Measurements from ENCODE around the gene METTL25B.
"Not testable (repeated sequence)": the region's sequence is repeated elsewhere in the genome, so short reads cannot be mapped to it uniquely, and the experiment has no call there.

METTL25B gene

DNA sequence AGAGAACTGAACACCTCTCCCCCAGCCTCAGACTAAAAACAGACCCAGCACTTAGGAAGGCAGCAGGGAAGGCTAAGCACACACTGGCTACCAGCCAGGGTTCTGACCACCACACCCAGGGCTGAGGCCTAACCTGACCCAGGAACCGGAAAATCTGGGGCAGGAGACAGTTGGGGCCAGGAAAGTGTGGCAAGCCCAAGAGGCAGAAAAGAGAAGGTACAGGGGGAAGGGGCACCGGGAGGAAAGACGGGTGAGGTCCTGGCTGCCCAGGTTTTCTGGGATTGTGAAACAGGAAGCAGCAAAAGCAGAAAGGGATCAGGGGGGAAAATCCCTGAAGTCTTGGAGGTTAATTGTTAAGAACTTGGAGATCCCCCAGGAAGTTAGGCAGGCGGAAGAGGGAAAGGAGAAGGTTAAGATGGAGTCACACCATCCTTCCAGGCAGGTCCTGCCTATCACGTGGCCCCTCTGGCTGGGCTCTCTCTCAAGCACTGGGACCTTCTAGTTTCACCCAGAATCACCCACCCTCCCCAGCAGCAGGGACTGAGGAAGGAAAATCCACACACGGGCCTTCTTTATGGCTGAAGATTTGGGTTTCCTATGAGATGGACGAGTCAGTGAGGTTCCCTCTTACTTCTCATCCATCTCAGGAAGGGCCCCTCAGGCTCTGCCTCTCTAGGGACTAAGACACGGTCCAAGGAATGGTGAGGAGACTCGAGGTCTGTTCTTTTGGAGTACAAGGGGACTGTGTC, 20.6 kb downstream of the METTL25B start:
- DNase-seq (ENCODE audit: low read depth): peak; percentile 80

DNA sequence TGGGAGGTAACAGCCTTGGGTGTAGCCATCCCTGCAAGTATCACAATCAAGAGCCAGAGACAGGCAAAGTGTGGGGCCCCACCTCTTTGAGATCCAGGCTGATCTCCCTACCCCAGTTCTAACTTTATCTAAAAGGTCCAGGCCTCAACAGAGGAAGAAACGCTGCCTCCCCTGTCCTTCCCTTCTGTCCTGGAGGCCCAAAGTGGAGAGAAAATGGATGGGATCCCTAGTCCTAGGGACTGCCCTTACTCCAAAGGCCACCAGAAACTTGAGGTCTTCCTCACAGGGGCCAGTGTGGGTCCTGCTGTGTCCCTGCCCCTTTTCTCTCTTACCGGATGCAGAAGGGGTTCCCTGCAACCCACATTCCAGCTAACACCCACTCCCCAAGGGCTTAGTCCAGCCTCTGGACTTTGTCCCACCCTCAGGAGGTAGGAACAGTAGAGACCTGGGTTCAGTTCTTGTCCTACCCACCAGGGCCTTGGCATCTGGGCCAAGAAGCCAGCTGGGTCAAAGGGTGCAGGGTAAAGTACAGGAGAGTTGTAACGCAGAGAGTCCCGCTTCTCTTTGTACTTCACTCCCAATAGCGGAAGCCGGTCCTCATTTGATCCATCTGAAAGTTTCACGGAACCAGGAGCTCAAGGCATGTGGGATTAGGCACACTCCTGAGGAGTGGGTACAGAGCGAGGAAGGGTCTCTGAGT, 21.3 kb downstream of the METTL25B start:
- peak; percentile 36 for DNase-seq (ENCODE audit: low read depth)

DNA sequence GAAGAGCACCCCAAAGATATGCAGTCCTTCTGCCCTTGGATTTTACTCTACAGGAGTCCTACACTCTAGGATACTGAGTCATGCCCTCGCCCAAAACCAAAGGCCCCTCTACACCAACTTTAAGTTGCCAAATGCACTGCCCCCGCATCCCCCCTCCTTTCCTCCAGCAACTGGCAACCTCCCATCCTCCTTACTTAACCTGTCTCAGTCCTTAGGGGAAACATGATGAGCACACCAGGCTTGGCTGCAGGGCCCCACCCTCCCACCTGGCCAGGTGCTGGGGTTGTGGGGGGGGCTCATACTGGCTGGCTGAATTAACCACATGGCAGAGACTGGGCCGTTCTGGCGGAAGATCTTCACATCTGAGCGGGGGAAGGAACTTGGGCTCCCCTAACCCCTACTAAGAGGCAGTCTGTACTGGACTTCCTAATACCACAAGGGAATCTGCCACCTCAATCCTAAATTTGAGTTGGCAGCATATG, 22.0 kb downstream of the METTL25B start:
- peak; percentile 61 for DNase-seq (ENCODE audit: low read depth)

DNA sequence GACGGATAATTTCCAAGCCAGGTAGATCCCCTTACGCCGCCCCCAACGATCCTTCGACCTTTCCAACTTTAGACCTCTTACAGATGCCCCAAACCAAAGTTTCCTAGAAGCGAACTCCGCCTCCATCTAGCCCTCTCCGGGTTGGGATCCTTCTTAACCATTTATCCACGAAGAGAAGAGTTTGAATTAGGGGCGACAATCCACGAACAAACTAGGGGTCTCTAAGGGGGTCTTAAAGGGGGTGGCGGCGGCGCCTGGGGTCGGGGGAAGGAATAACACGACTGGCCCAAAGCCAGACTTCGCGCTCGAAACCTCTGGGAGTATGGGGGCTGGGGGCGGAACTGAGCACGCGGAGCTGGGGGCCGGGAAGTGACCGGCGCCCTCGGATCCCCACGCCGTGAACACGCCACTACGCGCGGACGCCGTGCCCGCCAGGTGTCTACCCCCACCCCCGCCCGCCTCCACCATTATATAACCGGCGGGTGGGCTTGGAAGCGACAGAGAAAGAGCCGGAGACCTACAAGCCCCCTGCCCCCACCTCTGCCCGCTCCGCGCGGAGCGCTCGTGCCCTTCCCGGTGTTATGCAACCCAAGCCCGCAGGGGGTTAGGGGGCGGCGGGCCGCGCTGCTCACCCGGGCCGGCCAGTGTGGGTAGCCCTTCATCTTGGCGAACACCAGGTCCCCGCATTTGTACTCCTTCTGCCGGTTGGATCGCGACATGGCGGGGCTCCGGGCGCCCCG, 22.6 kb downstream of the METTL25B start:
- peak; percentile 60 for DNase-seq (ENCODE audit: low read depth)

DNA sequence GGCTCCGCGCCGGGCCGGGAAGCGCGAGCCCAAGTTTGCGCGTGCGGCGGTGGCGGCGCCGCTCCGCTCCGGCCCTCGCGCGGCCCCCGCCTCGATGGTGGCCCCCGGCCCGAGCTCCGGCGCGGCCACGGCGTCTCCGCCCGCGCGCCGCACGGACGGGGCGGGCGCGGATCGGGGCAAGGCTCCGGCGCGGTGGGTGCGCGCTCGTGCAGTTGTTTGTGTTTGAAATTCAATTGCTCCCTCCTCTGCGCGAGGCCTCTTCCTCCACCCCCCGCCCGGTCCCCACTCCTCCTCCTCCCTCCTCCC, 23.1 kb downstream of the METTL25B start, which contains the start of gene HDGF:
Gene HDGF, minus strand, starts transcription at position 225 of the 306 bp plus-strand sequence. CDS start 246 bp downstream, outside the sequence.
- no peak for DNase-seq (ENCODE audit: low read depth)

DNA sequence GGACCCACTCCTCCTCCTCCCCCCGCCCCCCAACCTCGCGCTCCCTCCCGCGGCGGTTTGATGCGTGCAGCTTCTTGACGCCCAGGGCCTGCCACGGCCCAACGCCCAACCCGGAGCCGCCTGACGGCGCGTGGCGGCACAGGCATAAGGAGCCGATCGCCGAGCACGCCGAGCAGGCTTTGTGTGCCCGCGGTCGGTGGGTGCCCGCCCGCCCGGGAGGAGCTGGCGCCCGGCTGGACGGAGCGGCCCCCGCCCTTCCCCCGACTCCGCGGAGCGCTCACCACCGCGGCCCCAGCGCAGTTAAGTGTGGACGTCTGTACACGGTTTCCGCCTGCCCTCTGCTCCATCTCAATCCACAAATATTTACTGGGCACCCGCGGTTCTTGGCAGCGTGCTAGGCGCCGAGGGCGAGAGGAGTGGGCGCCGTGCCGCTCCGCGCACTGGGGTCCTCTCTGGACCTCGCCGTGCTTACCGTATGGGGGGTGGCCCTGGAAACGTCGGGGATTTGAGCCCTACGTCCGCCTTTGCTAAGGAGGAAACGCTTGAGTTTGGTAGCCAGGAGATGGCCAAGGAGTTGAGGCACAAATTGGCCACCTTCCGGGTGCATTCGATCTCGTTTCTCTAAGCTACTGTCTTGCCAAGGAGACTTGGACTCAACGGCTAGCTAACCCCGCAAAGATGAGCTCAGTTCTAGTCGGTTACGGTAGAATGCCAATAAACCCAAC, 23.6 kb downstream of the METTL25B start:
- DNase-seq (ENCODE audit: low read depth): peak; percentile 96

DNA sequence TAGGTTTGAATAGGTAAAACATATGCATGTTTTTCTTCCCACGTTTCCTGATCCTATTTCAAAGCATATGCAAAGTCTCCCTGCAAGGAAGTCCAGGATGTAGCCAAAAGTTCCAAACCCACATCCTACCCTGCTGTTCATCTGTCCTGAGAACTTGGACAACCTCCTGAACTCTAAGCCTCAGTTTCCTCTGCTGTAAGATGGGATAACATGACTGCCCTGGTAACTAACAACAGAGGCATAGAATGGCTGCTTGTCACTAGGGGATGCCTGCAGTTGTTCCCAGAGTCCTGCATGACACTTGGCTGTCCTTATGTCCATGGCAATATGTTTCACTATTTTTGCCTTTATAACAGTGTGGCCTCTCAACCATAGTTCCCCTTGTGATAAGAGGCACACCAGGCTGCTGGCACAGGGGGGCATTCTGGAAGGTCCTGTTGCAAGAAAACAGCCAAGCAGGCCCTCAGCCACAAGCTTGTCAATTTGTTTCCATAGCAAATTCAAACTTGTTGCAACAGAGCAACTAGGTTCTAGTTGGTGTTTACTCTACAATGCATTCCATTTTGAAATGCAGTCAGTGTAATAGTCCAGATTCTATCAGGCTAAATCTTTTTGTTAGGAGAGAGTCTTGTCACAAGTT, 24.7 kb downstream of the METTL25B start:
- DNase-seq (ENCODE audit: low read depth): no peak

DNA sequence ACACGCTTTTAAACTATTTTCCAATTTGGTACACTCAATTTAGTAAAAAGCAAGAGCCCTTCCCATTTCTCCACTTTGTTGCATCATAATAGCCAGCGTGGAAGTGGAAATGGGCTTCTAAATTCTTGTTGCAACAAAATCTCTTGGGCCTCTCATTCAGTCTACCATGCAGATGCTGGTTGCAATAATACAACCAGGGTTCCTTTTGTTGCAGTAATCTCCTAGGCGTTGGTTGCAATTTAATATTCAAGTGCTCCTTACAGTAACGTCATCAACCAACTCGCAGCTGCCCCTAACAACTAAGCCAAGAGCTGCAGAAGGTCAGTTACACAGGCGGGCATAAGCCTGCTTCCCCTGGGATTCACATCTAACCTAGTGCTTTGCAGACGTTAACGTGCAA, 25.9 kb downstream of the METTL25B start:
- no peak for DNase-seq (ENCODE audit: low read depth)

DNA sequence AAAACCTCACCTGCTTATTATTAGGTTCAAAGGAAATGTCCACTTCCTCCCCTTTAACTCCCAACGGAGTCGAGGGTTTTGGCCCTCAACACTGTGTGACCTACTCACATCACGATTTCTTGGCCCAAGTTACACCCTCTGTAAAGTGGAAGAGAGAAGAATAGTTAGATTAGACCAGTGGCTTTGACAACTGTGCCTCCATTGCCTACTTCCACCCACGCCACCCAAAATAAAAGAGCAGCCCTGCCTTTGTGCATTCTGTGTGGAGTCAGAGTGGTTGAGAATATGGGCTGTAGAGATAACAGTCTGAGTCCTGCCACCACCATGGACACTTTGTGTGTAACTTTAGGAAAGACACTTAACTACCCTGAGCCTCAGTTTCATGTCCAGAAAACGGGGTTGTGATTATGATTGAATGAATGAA, 27.3 kb downstream of the METTL25B start:
- DNase-seq (ENCODE audit: low read depth): no peak

DNA sequence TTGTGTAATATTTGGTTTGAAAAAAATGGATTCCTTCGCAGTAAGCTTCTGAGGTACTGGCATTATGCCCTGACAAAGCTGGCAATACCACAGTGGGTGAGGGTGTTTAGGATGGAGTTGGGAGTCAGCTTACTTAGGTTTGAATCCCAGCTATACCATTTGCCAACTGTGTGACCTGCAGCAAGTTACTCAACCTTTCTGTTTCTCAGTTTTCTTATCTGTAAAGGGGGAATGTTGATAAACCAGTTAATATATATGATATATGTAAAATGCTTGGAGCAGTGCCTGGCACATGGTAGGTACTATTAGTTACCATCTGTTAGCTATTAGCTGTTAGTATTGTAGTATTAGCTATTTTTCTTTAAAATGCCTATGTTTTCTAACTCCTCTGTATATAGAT, 28.1 kb downstream of the METTL25B start:
- no peak for DNase-seq (ENCODE audit: low read depth)

DNA sequence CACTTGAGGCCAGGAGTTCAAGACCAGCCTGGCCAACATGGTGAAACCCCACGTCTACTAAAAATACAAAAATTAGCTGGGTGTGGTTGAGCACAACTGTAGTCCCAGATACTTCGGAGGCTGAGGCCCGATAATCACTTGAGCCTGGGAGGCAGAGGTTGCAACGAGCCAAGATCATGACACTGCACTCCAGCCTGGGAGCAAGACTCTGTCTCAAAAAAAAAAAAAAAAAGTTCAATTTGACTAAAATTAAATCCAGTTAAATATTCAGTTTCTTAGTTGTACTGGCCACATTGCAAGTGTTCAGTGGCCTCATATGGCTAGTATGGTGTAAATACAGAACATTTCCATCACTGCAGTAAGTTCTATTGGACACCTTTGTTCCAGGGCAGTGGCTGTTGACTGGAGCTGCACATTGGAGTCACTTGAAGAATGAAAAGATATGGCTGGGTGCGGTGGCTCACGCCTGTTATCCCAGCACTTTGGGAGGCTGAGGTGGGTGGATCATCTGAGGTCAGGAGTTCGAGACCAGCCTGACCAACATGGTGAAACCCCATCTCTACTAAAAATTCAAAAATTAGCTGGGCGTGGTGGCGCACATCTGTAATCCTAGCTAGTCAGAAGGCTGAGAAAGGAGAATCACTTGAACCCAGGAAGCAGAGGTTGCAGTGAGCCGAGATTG, 29.4 kb downstream of the METTL25B start:
- DNase-seq (ENCODE audit: low read depth): not testable (repeated sequence)

DNA sequence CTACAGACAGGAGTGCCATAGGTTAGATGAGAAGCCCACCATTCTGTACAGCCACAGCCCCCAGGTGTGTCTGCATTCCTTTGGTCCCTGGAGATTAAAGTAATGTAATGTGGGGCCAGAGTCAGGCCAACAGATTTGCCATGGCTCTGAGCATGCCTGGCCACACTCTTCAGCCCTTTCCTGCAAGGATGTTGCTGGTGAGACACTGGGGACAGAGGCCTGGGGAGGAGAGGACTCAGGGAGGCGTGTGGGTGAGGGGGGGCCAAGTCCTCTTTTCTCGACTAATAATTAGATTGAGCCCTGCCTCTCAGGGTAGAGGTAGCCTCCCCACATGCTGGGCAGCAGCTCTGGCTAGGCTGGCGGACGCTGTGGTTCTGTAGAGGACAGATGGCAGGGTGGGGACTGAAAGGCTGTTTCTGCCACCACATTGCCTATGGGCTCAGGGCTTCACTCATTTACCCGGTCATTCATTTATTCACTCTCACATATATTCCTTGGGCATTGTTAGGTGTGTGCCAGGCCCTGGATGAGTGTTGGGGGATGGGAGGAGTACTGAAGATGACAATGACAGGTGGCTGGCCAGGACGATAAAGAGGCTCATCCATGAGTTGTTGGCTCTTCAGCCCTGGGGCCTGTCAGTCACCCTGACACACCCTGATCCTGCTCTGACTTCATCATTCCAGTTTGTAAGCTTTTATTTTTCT, 32.0 kb downstream of the METTL25B start:
- no peak for DNase-seq (ENCODE audit: low read depth)

DNA sequence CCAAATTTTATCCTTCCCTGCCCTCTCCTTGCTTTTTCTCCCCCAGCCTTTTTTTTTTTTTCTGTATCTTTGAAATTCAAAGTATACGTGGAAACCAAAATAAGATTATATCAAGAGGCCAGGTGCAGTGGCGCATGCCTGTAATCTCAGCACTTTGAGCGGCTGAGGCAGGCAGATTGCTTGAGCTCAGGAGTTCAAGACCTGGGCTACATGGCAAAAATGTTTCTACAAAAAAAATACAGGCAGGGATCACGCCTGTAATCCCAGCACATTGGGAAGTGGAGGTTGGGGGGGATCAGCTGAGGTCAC, 32.5 kb downstream of the METTL25B start:
- DNase-seq (ENCODE audit: low read depth): no peak

DNA sequence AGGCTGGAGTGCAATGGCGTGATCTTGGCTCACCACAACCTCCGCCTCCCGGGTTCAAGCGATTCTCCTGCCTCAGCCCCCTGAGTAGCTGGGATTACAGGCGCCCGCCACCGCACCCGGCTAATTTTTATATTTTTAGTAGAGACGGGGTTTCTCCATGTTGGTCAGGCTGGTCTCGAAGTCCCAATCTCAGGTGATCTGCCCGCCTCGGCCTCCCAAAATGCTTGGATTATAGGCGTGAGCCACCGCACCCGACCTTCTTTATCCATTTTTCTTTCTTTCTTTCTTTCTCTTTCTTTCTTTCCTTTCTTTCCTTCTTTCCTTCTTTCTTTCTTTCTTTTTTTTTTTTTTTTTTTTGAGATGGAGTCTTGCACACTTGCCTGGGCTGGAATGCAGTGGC, 36.9 kb downstream of the METTL25B start:
- not testable (repeated sequence) for DNase-seq (ENCODE audit: low read depth)

DNA sequence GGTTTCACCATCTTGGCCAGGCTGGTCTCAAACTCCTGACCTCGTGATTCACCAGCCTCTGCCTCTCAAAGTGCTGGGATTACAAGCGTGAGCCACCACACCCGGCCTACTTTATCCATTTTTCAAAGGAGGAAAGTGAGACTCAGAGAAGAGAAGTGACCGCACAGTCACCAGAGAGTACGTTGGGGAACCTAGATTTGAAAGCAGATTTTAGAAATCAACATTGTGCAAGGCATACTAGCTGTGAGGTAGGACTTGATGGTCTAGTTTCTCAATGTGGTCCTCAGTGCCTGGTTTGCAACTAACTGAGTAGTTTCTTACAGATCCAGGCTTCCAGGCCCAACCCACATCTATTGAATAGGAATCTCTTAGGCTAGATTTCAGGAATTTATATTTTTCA, 37.4 kb downstream of the METTL25B start:
- no peak for DNase-seq (ENCODE audit: low read depth)

DNA sequence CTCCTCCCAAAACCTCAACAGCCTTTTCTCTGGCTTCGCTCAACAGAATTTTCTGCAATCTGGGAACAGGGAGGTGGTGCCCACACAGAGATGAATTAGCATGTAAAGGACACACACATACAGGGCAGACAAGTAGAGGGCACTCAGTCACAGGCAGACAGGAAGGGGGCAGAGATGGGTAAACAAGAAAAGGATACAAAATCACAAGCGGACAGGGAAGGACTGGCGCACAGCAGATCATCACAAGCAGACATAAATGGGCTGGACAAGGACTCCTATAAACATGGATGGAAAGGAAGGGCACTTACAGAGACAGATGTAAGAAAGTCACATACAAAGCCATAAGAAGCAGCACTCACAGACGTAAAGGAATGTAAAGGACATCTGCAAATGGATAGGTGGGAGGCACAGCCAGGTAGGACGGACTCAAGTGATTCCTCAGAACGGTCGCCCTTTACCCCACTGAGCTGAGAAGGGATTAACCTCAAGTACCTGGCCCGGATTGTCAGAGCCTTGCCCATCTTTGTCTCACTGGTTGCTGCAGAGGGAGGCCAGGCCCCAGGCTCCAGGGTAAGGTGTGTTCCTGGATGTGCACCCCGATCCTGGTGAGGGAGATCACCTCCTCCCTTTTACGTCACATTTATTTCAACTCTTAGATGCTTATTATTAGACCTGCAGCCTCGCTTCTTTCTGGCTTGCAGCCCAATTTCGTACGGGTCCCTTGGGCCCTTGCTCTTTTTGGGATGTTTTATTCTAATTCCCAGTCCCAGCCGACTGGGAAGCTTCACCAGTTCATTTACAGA, 38.2 kb downstream of the METTL25B start:
- peak; percentile 24 for DNase-seq (ENCODE audit: low read depth)

DNA sequence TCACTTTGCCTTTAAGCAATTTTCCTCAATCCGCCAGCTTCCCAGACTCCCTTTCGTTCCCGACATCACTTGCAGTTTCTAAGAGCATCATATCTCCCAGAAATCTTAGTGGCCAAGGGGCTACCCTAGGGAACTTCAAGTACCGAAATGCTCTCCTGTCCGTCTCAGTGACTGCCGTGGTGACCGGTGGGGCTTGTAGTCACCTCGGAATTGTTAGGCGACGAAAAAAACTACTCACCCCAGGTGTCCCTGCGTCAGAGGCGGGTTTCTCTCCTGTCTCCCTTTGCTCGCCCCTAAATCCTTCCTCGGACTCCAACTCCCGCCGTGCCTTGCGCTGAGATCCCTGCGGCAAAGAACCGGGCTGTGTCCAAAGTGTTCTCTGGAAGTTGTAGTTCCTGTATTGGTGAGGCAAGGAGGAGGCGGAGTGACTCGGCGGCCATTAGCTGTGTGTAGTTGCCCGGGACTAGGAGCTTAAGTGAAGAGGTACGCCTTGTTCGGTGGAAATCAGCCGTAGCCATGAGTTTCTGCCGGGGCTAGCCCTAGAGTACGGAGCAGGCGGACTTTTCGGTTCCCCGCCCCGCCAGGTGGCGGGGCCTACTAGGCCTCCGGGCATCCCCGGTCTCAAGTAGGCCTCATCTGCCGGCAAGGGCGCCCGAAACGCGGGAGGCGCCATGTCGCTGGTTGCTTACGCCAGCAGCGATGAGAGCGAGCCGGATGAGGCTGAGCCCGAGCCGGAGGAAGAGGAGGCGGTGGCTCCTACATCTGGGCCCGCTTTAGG, 39.0 kb downstream of the METTL25B start, which contains the start of gene PRCC:
Gene PRCC, plus strand, starts transcription at position 435 of the 778 bp plus-strand sequence. Its CDS starts 237 bp downstream, at position 672.
- peak; percentile 99 for DNase-seq (ENCODE audit: low read depth)

DNA sequence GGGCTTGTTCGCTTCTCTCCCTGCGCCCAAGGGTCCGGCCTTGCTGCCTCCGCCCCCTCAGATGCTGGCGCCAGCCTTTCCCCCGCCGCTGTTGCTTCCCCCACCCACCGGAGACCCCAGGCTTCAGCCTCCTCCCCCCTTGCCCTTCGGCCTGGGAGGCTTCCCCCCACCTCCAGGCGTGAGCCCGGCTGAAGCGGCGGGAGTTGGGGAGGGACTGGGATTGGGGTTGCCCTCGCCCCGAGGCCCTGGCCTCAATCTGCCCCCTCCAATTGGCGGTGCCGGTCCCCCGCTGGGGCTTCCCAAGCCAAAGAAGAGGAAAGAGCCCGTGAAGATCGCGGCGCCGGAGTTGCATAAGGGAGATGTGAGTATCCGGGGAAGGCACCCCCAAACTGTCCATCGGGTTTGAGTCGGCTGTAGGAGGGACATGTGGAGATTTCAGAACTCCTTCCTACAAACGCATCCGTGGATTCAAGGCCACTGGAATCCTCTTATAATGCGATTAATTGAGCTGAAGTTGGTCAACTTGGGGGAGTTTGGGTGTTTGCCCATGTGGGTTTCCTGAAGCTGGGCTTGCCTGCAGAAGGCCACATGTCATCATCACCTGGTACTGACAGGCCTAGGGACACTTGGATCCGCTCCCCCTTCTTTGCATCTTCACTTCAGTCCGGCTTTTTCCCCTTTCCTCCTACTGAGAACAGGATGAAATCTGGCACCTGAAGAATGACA, 39.8 kb downstream of the METTL25B start:
- DNase-seq (ENCODE audit: low read depth): peak; percentile 51

Data from ELR (cell line).